SK-N-SH (cell line): ENCODE measurements around the gene EFCAB12. TPM values are rescaled to one million over a fixed set of nuclear protein-coding genes. Genes with fewer than 3 reads are reported as not detected.

Experiments used
- CTCF ChIA-PET: fragments of 300-600, 350-600 bp; formaldehyde crosslinking; extraction: SDS; loops from one replicate; lab custom pipeline; 2021; lab: Yijun Ruan, JAX
- POLR2A ChIA-PET: fragments of 350-600 bp; sonication (Branson Sonifier 250); formaldehyde crosslinking; extraction: SDS; loops from one replicate; lab custom pipeline; 2020; ENCODE audit warnings: antibody characterized with exemption, inconsistent platforms; lab: Yijun Ruan, JAX
- DNase-seq: peaks from one replicate; pipeline ENCODE4 v3.0.0; 2012
- H2AFZ ChIP-seq: fragments of 200-600 bp; sonication (generic); 2 replicates; pipeline ENCODE4 v1.8.1; 2016; ENCODE audit warnings: antibody characterized with exemption, mild to moderate bottlenecking, low read depth
- H3F3A ChIP-seq: fragments of 200-600 bp; sonication (generic); replicated peaks from 2 replicates; pipeline ENCODE3; 2016; ENCODE audit warnings: antibody characterized with exemption, mild to moderate bottlenecking; ENCODE audit not compliant: insufficient read depth
- H3K27ac ChIP-seq, 2 experiments: fragments of 200-500 bp in 1 of 2; fragments of 200-600 bp in 1 of 2; sonication (Bioruptor generic) in 1 of 2; sonication (generic), shearing (Covaris generic) in 1 of 2; 2 replicates each; pipeline versions ENCODE4 v1.5.1 to v1.6.1; 2014 to 2016; ENCODE audit warnings: low read depth in 2 of 2, inconsistent platforms in 1 of 2, low read length in 1 of 2, mild to moderate bottlenecking in 1 of 2, mixed read lengths in 1 of 2
- H3K27me3 ChIP-seq: fragments of 200-600 bp; sonication (generic), shearing (Covaris generic); 2 replicates; pipeline ENCODE4 v1.6.1; 2016; ENCODE audit warnings: mixed run types; ENCODE audit not compliant: insufficient read depth
- H3K36me3 ChIP-seq, 2 experiments: fragments of 200-500 bp in 1 of 2; fragments of 200-600 bp in 1 of 2; sonication (Bioruptor generic) in 1 of 2; sonication (generic) in 1 of 2; replicated peaks in 1 of 2; 2 replicates each; pipeline versions ENCODE3 to v1.5.1; 2014 to 2016; ENCODE audit warnings: low read length in 1 of 2, mild to moderate bottlenecking in 1 of 2; ENCODE audit not compliant: insufficient read depth in 2 of 2, control insufficient read depth in 1 of 2
- H3K4me1 ChIP-seq, 2 experiments: fragments of 200-500 bp in 1 of 2; fragments of 200-600 bp in 1 of 2; sonication (Bioruptor generic) in 1 of 2; sonication (generic), shearing (Covaris generic) in 1 of 2; 2 replicates each; pipeline versions ENCODE4 v1.5.1 to v1.6.1; 2014 to 2016; ENCODE audit warnings: low read depth in 1 of 2, low read length in 1 of 2, mixed run types in 1 of 2; ENCODE audit not compliant: insufficient read depth in 2 of 2, control insufficient read depth in 1 of 2
- H3K4me2 ChIP-seq: fragments of 200-600 bp; sonication (generic), shearing (Covaris generic); 2 replicates; pipeline ENCODE4 v1.6.1; 2017; ENCODE audit warnings: mixed run types
- H3K4me3 ChIP-seq, 2 experiments: fragments of 200-500 bp in 1 of 2; fragments of 200-600 bp in 1 of 2; sonication (Bioruptor generic) in 1 of 2; sonication (generic), shearing (Covaris generic) in 1 of 2; 2 replicates each; pipeline versions ENCODE4 v1.5.1 to v1.8.1; 2014 to 2016; ENCODE audit warnings: low read depth in 2 of 2, inconsistent platforms in 1 of 2, low read length in 1 of 2, mild to moderate bottlenecking in 1 of 2, mixed read lengths in 1 of 2, moderate library complexity in 1 of 2
- H3K79me2 ChIP-seq: fragments of 200-600 bp; sonication (generic); 2 replicates; pipeline ENCODE4 v1.8.1; 2017; ENCODE audit warnings: mild to moderate bottlenecking; ENCODE audit not compliant: insufficient read depth
- H3K9ac ChIP-seq: fragments of 200-600 bp; sonication (generic); 2 replicates; pipeline ENCODE4 v1.6.1; 2017; ENCODE audit warnings: mixed run types
- H3K9me2 ChIP-seq: fragments of 200-600 bp; sonication (generic); 2 replicates; pipeline ENCODE4 v1.6.1; 2017; ENCODE audit warnings: mixed run types
- H3K9me3 ChIP-seq: fragments of 200-600 bp; sonication (generic); 2 replicates; pipeline ENCODE4 v1.6.1; 2017; ENCODE audit warnings: mixed run types, mild to moderate bottlenecking, moderate library complexity
- H4K20me1 ChIP-seq: fragments of 200-600 bp; sonication (generic); 2 replicates; pipeline ENCODE4 v1.6.1; 2017; ENCODE audit warnings: mild to moderate bottlenecking, mixed run types; ENCODE audit not compliant: insufficient read depth
- EP300 ChIP-seq, 2 experiments: IDR thresholded peaks; 2 replicates each; pipeline versions ENCODE4 v1.4.0 to v1.6.1; 2012; ENCODE audit warnings: borderline replicate concordance in 1 of 2, low read depth in 1 of 2, low read length in 1 of 2
- EZH2phosphoT487 ChIP-seq: fragments of 200-600 bp; sonication (generic); IDR thresholded peaks from 2 replicates; pipeline ENCODE4 v1.6.1; 2017; ENCODE audit warnings: low read depth, mixed run types, mild to moderate bottlenecking, antibody characterized with exemption, moderate library complexity, borderline replicate concordance
- FOSL2 ChIP-seq: IDR thresholded peaks from 2 replicates; pipeline ENCODE4 v1.4.0; 2012; ENCODE audit warnings: low read depth, mild to moderate bottlenecking, moderate library complexity, borderline replicate concordance
- GABPA ChIP-seq: IDR thresholded peaks from 2 replicates; pipeline ENCODE4 v1.4.0; 2012; ENCODE audit warnings: low read depth, mild to moderate bottlenecking
- GATA2 ChIP-seq: sonication (generic); formaldehyde crosslinking; IDR thresholded peaks from 2 replicates; pipeline ENCODE4 v1.5.0; 2020; ENCODE audit warnings: mild to moderate bottlenecking, missing genetic modification reagents
- JUND ChIP-seq: IDR thresholded peaks from 2 replicates; pipeline ENCODE4 v1.4.0; 2012
- MAX ChIP-seq: IDR thresholded peaks from 2 replicates; pipeline ENCODE4 v1.4.0; 2012; ENCODE audit warnings: low read depth
- NFIC ChIP-seq: IDR thresholded peaks from 2 replicates; pipeline ENCODE4 v1.4.0; 2012; ENCODE audit warnings: borderline replicate concordance
- NRF1 ChIP-seq: IDR thresholded peaks from 2 replicates; pipeline ENCODE4 v1.6.1; 2012; ENCODE audit warnings: low read depth, mild to moderate bottlenecking, low read length
- POLR2AphosphoS5 ChIP-seq: IDR thresholded peaks from 2 replicates; pipeline ENCODE4 v1.6.1; 2012; ENCODE audit warnings: low read depth, low read length
- RAD21 ChIP-seq: IDR thresholded peaks from 2 replicates; pipeline ENCODE4 v1.6.1; 2012; ENCODE audit warnings: mild to moderate bottlenecking, low read length
- RCOR1 ChIP-seq: fragments of 150-350 bp; IDR thresholded peaks from 2 replicates; pipeline ENCODE4 v1.6.1; 2017; ENCODE audit warnings: antibody characterized with exemption, low read length
- RXRA ChIP-seq: IDR thresholded peaks from 2 replicates; pipeline ENCODE4 v1.4.0; 2012; ENCODE audit warnings: low read depth, mild to moderate bottlenecking, borderline replicate concordance
- SMC3 ChIP-seq: IDR thresholded peaks from 2 replicates; pipeline ENCODE4 v1.6.1; 2012; ENCODE audit warnings: low read depth, low read length, improper control_type of control experiment
- TAF1 ChIP-seq: IDR thresholded peaks from 2 replicates; pipeline ENCODE4 v1.6.1; 2012; ENCODE audit warnings: low read depth, mild to moderate bottlenecking, low read length, moderate library complexity, borderline replicate concordance
- TEAD4 ChIP-seq: IDR thresholded peaks from 2 replicates; pipeline ENCODE4 v1.4.0; 2012; ENCODE audit warnings: mild to moderate bottlenecking, borderline replicate concordance; ENCODE audit not compliant: insufficient read depth
- YY1 ChIP-seq: IDR thresholded peaks from 2 replicates; pipeline ENCODE4 v1.4.0; 2012; ENCODE audit warnings: low read depth, mild to moderate bottlenecking
- ZBTB33 ChIP-seq: IDR thresholded peaks from 2 replicates; pipeline ENCODE4 v1.4.0; 2012; ENCODE audit warnings: low read depth, borderline replicate concordance
- WGBS: methylation state at CpG from one replicate; pipeline ENCODE4 v1.1.6; 2017; ENCODE audit warnings: low lambda C conversion rate; 5-methylcytosine and 5-hydroxymethylcytosine counted together
- polyA plus RNA-seq, 3 experiments: library from polyadenylated mRNA; depleted of rRNA; stranded (reverse); fragments of >200 nt; gene quantifications; 2 replicates each; pipeline ENCODE4 v1.2.3, GENCODE V29; 2012
- TF ChIP-seq, protein P1 (sequence below): fragments of 150-350 bp; IDR thresholded peaks from 2 replicates; pipeline ENCODE4 v1.6.1; 2016; ENCODE audit warnings: mild to moderate bottlenecking, low read depth, low read length

EFCAB12 gene
- polyA plus RNA-seq, 1 of the 3 experiments (the other 2 are of a cell fraction), result 0.38 TPM

GRCh38 chr3:129462361-129462968 lies 34.0 kb upstream of the EFCAB12 start:
- Histone ChIP-seq H3K27me3 (no peaks in the 10 kb centered on the region), H3K9ac (no peak overlapping the region), H3F3A (no peaks in the 10 kb centered on the region), H3K27ac (no peak overlapping the region), H4K20me1 (no peaks in the 10 kb centered on the region), H3K36me3 (peaks cover 9 to 10% of the 10 kb centered on the region in 2 experiments), H3K9me3 (no peaks in the 10 kb centered on the region), H2AFZ (no peak overlapping the region), H3K79me2 (no peaks in the 10 kb centered on the region), H3K9me2 (no peaks in the 10 kb centered on the region), H3K4me1 (no peaks in the 10 kb centered on the region), H3K4me3 (no peak overlapping the region), H3K4me2 (no peak overlapping the region)
- ChIA-PET POLR2A (no interaction called here), CTCF (interaction anchor here (0.6 to 1.2 kb wide), 2 partner anchors 9 to 492 kb away, joined by 3 to 4 read pairs; no protein-coding TSS in a partner anchor)
- no peak for DNase-seq
- 92% methylated on average over 3 of the region's 3 CpGs for WGBS
- TF ChIP-seq EZH2phosphoT487, result no peak

- Histone ChIP-seq H2AFZ (no peak overlapping the region), H3K9me3 (no peaks in the 10 kb centered on the region), H3K9ac (no peak overlapping the region), H3K27ac (no peak overlapping the region), H3F3A (no peaks in the 10 kb centered on the region), H4K20me1 (no peaks in the 10 kb centered on the region), H3K4me2 (no peak overlapping the region), H3K4me3 (no peak overlapping the region), H3K79me2 (no peaks in the 10 kb centered on the region), H3K9me2 (no peaks in the 10 kb centered on the region), H3K4me1 (no peaks in the 10 kb centered on the region), H3K27me3 (no peaks in the 10 kb centered on the region), H3K36me3 (peaks cover 9 to 16% of the 10 kb centered on the region in 2 experiments)
- 99% methylated on average over 6 of the region's 6 CpGs for WGBS
- CTCF ChIA-PET, result interaction anchor here (1.2 kb wide), 1 partner anchor 10 kb away, joined by 4 read pairs; no protein-coding TSS in a partner anchor
- POLR2A ChIA-PET, result no interaction called here
- no peak for DNase-seq
- TF ChIP-seq TAF1, result no peak
- TF ChIP-seq SMC3, result no peak
- no peak for TF ChIP-seq RXRA
- no peak for TF ChIP-seq GATA2 (CRISPR knock-in tag)
- TF ChIP-seq ZBTB33, result no peak
Measured at GRCh38 chr3:129461461-129462146, 33.2 kb upstream of the EFCAB12 start.

- no peak overlapping the region for H3K4me2 ChIP-seq
- H3K4me3 ChIP-seq, result no peak overlapping the region
- no peaks in the 10 kb centered on the region for H3K9me2 ChIP-seq
- no peaks in the 10 kb centered on the region for H3K79me2 ChIP-seq
- H3K27me3 ChIP-seq, result no peaks in the 10 kb centered on the region
- 50% methylated on average over 1 of the region's 1 CpG for whole genome bisulfite sequencing
- no peak overlapping the region for H3K27ac ChIP-seq
- DNase-seq, result no peak
- ChIA-PET CTCF (no interaction called here), POLR2A (no interaction called here)
- H3K9me3 ChIP-seq, result no peaks in the 10 kb centered on the region
- H3K36me3 ChIP-seq, result peaks cover 9 to 16% of the 10 kb centered on the region in 2 experiments
- no peaks in the 10 kb centered on the region for H3K4me1 ChIP-seq
- H3K9ac ChIP-seq, result no peak overlapping the region
- no peaks in the 10 kb centered on the region for H4K20me1 ChIP-seq
- no peak overlapping the region for H2AFZ ChIP-seq
- H3F3A ChIP-seq, result no peaks in the 10 kb centered on the region
- TF ChIP-seq RCOR1 (no peak), TEAD4 (no peak), NFIC (no peak), EZH2phosphoT487 (no peak), POLR2AphosphoS5 (no peak), FOSL2 (no peak), EP300 (IDR thresholded peaks at IDR 0.05; ENCODE audit: borderline replicate concordance in 1 of 2, low read depth in 1 of 2, low read length in 1 of 2) (no peak), RAD21 (no peak), JUND (no peak), TAF1 (no peak), MAX (no peak), NRF1 (no peak), GABPA (no peak), YY1 (no peak)
- TF ChIP-seq, protein P1, sequence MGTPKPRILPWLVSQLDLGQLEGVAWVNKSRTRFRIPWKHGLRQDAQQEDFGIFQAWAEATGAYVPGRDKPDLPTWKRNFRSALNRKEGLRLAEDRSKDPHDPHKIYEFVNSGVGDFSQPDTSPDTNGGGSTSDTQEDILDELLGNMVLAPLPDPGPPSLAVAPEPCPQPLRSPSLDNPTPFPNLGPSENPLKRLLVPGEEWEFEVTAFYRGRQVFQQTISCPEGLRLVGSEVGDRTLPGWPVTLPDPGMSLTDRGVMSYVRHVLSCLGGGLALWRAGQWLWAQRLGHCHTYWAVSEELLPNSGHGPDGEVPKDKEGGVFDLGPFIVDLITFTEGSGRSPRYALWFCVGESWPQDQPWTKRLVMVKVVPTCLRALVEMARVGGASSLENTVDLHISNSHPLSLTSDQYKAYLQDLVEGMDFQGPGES, result no peak
Measured at GRCh38 chr3:129461022-129461421, 32.6 kb upstream of the EFCAB12 start.
